Testis (tissue), 2 donors: ENCODE data around the gene ACTR1B.
"Not testable (repeated sequence)": the region's sequence is repeated elsewhere in the genome, so short reads cannot be mapped to it uniquely, and the experiment has no call there.

ENCODE experiments used
- POLR2A ChIP-seq: fragments of 450-650 bp; IDR thresholded peaks from one replicate; pipeline ENCODE4 v1.6.1; 2017; ENCODE audit warnings: antibody characterized with exemption, mild to moderate bottlenecking, moderate library complexity
- TF ChIP-seq, protein P1 (sequence below), 3 experiments: fragments of 450-650 bp in 2 of 3; fragments of 200-600 bp in 1 of 3; sonication (generic) in 1 of 3; IDR thresholded peaks; one replicate each; pipeline ENCODE4 v1.5.1; 2016 to 2019; ENCODE audit warnings: antibody characterized with exemption in 3 of 3, mild to moderate bottlenecking in 2 of 3, moderate library complexity in 1 of 3

DNA sequence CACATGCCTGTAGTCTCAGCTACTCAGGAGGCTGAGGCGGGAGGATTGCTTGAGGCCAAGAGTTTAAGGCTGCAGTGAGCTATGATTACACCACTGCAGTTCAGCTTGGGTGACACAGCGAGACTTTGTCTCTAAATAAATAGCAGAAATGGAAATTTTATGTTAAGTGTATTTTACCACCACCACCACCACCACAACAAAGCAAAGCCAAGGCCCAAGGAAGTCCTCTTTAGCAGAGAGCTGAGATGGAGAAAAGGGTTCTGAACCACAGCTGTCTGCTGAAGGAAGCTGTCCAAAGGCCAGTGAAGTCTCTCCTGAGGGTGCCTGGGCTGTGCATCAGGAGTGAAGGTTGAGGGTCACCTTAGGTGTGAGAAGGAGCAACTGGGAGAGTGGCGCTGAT, 23.4 kb upstream of the ACTR1B start:
- not testable (repeated sequence) for TF ChIP-seq POLR2A
- TF ChIP-seq, protein P1, sequence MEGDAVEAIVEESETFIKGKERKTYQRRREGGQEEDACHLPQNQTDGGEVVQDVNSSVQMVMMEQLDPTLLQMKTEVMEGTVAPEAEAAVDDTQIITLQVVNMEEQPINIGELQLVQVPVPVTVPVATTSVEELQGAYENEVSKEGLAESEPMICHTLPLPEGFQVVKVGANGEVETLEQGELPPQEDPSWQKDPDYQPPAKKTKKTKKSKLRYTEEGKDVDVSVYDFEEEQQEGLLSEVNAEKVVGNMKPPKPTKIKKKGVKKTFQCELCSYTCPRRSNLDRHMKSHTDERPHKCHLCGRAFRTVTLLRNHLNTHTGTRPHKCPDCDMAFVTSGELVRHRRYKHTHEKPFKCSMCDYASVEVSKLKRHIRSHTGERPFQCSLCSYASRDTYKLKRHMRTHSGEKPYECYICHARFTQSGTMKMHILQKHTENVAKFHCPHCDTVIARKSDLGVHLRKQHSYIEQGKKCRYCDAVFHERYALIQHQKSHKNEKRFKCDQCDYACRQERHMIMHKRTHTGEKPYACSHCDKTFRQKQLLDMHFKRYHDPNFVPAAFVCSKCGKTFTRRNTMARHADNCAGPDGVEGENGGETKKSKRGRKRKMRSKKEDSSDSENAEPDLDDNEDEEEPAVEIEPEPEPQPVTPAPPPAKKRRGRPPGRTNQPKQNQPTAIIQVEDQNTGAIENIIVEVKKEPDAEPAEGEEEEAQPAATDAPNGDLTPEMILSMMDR (IDR thresholded peaks at IDR 0.05) = not testable (repeated sequence)
